SU-DHL-6 (cell line): ENCODE data around the gene TSPO.

Experiments
- H2AFZ ChIP-seq: fragments of 200-600 bp; sonication (generic); 2 replicates; pipeline ENCODE4 v1.6.1; 2014; ENCODE audit warnings: low read depth, mild to moderate bottlenecking, moderate library complexity, mixed read lengths, antibody characterized with exemption, low read length; ENCODE audit not compliant: severe bottlenecking
- H3F3A ChIP-seq: fragments of 200-600 bp; shearing (Covaris generic); 2 replicates; pipeline ENCODE4 v1.6.0; 2016; ENCODE audit warnings: antibody characterized with exemption, mild to moderate bottlenecking; ENCODE audit not compliant: insufficient read depth
- H3K27ac ChIP-seq: fragments of 200-600 bp; sonication (generic); 2 replicates; pipeline ENCODE4 v1.5.1; 2016; ENCODE audit warnings: low read depth, mild to moderate bottlenecking, low read length, moderate library complexity, mixed read lengths
- H3K27me3 ChIP-seq: fragments of 200-600 bp; sonication (generic), shearing (Covaris generic); 2 replicates; pipeline ENCODE4 v1.6.0; 2014; ENCODE audit warnings: mild to moderate bottlenecking, low read length
- H3K36me3 ChIP-seq: fragments of 200-600 bp; sonication (generic); 2 replicates; pipeline ENCODE4 v1.6.1; 2014; ENCODE audit warnings: mild to moderate bottlenecking, low read length, mixed read lengths
- H3K4me2 ChIP-seq: fragments of 300-600, 200-600 bp; shearing (Covaris generic), sonication (generic); 2 replicates; pipeline ENCODE4 v1.6.0; 2014; ENCODE audit warnings: low read length, low read depth, mild to moderate bottlenecking; ENCODE audit not compliant: poor library complexity, severe bottlenecking
- H3K4me3 ChIP-seq: fragments of 200-600 bp; sonication (generic); 2 replicates; pipeline ENCODE4 v1.5.1; 2014; ENCODE audit warnings: antibody characterized with exemption, low read length, mild to moderate bottlenecking, mixed read lengths; ENCODE audit not compliant: insufficient read depth, poor library complexity, severe bottlenecking
- H3K79me2 ChIP-seq: fragments of 200-600 bp; sonication (generic); 2 replicates; pipeline ENCODE4 v1.6.1; 2014; ENCODE audit warnings: mild to moderate bottlenecking, low read length, moderate library complexity; ENCODE audit not compliant: insufficient read depth
- H3K9ac ChIP-seq: fragments of 200-600 bp; sonication (generic); 2 replicates; pipeline ENCODE4 v1.7.0; 2014; ENCODE audit warnings: mild to moderate bottlenecking, low read length
- H3K9me2 ChIP-seq: fragments of 200-600 bp; sonication (generic); replicated peaks from 2 replicates; pipeline ENCODE4 v1.6.1; 2014; ENCODE audit warnings: low read length; ENCODE audit not compliant: insufficient read depth
- H3K9me3 ChIP-seq: fragments of 200-600 bp; sonication (generic); 2 replicates; pipeline ENCODE4 v1.6.1; 2014; ENCODE audit warnings: low read length, mixed read lengths; ENCODE audit not compliant: insufficient read depth
- H4K20me1 ChIP-seq: fragments of 200-600 bp; sonication (generic); 2 replicates; pipeline ENCODE4 v1.6.1; 2014; ENCODE audit warnings: low read depth, mild to moderate bottlenecking, antibody characterized with exemption, low read length, moderate library complexity, mixed read lengths
- CTCF ChIP-seq: fragments of 200-600 bp; sonication (generic); IDR thresholded peaks from one replicate; pipeline ENCODE4 v1.5.1; 2017; ENCODE audit warnings: antibody characterized with exemption, mild to moderate bottlenecking, low read length, moderate library complexity; ENCODE audit not compliant: insufficient read depth, poor library complexity, severe bottlenecking
- EZH2phosphoT487 ChIP-seq: fragments of 200-600 bp; sonication (generic), shearing (Covaris generic); conservative IDR thresholded peaks from 2 replicates; pipeline ENCODE4 v1.6.1; 2018; ENCODE audit warnings: mild to moderate bottlenecking, antibody characterized with exemption, low read length, moderate library complexity, mixed read lengths

The TSPO gene

GRCh38 chr22:43116932-43117331 is 34.4 kb upstream of the TSPO start:
- Histone ChIP-seq H3F3A (peaks cover 1% of the 10 kb centered on the region; the same call in 1 of the 2 replicates), H3K9me3 (no peaks in the 10 kb centered on the region), H3K79me2 (no peaks in the 10 kb centered on the region), H3K27ac (no peak overlapping the region), H3K4me3 (no peak overlapping the region), H3K27me3 (no peaks in the 10 kb centered on the region), H2AFZ (no peak overlapping the region), H4K20me1 (no peaks in the 10 kb centered on the region), H3K4me2 (no peak overlapping the region), H3K9me2 (no peaks in the 10 kb centered on the region), H3K36me3 (no peaks in the 10 kb centered on the region), H3K9ac (no peak overlapping the region)
- TF ChIP-seq CTCF, result no peak
- no peak for TF ChIP-seq EZH2phosphoT487

DNA sequence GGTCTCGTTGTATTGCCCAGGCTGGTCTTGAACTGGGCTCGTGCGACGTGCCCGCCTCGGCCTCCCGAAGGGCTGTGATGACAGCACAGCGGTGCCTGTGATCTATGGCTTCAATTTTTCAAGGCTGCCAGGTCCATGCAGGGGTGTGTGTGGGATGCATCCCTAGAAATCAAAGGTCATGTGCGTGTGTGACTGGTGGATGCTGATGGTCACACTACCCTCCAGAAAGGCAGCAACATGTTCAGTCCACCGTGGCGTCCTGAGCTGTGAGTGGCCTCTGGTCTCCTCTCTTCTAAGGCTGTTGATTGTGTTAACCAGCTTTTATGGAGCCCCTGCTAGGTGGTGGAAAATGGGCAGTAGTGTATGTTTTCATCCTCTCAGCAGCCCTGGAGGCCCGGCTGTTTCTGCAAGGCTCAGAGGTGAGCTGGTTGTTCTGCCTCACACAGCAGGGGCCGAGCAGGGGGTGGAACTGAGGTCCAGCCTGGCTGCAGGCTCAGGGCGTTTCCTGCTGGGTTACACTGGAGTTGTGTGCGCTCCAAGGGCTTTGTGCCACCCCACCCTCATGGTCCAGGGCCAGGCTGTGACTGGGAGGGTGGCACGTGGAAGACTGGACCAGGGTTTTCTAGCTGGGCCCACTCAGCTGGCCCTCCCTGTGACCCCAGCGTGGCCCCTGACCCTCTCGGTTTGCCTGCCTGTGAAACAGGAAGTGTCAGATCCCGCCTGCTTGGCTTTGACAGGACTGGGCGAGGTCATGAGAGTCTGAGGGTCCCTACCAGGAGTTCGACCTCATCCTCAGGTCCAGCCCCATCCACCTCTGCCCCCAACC is 33.1 kb upstream of the TSPO start:
- Histone ChIP-seq H3K27ac (peak overlapping the region; percentile 25; the same call in 1 of the 2 replicates), H3K27me3 (no peaks in the 10 kb centered on the region), H4K20me1 (no peaks in the 10 kb centered on the region), H3K79me2 (no peaks in the 10 kb centered on the region), H3F3A (no peaks in the 10 kb centered on the region), H3K4me2 (peak overlapping the region; percentile 32), H3K9ac (peak overlapping the region; percentile 13; the same call in 1 of the 2 replicates), H3K36me3 (no peaks in the 10 kb centered on the region), H3K9me3 (no peaks in the 10 kb centered on the region), H2AFZ (peak overlapping the region; percentile 12), H3K4me3 (no peak overlapping the region), H3K9me2 (no peaks in the 10 kb centered on the region)
- TF ChIP-seq CTCF (no peak), EZH2phosphoT487 (no peak)

- H3K9me2 ChIP-seq, result no peaks in the 10 kb centered on the region
- no peak overlapping the region for H3K4me3 ChIP-seq
- no peaks in the 10 kb centered on the region for H3K9me3 ChIP-seq
- peak overlapping the region; percentile 32 for H3K4me2 ChIP-seq
- no peaks in the 10 kb centered on the region for H3K79me2 ChIP-seq
- no peaks in the 10 kb centered on the region for H3K27me3 ChIP-seq
- no peaks in the 10 kb centered on the region for H3K36me3 ChIP-seq
- H4K20me1 ChIP-seq, result no peaks in the 10 kb centered on the region
- H3K27ac ChIP-seq, result peak overlapping the region; percentile 25; the same call in 1 of the 2 replicates
- H3F3A ChIP-seq, result no peaks in the 10 kb centered on the region
- H3K9ac ChIP-seq, result peak overlapping the region; percentile 13; the same call in 1 of the 2 replicates
- no peak overlapping the region for H2AFZ ChIP-seq
- TF ChIP-seq CTCF (no peak), EZH2phosphoT487 (no peak)
Measured at GRCh38 chr22:43118953-43119458, 32.4 kb upstream of the TSPO start.
